ENCODE measurements around the gene MSANTD7.

- no peak for TF ChIP-seq EZH2phosphoT487 (conservative IDR thresholded peaks at IDR 0.05; ENCODE audit: low read length)
- no peak for TF ChIP-seq CTCF (IDR thresholded peaks at IDR 0.05; ENCODE audit: insufficient read depth, low read length, poor library complexity, severe bottlenecking)
Measured at GRCh38 chr10:14826076-14826829, 11.9 kb upstream of the MSANTD7 start.
